Gastroesophageal sphincter (tissue), 3 donors: Measurements from ENCODE around the gene TSEN34.

Experiments
- CTCF ChIP-seq, 4 experiments: fragments of 200-600 bp in 2 of 4; fragments of 450-650 bp in 2 of 4; sonication (generic) in 1 of 4; IDR thresholded peaks; one replicate each; pipeline ENCODE4 v1.5.1; 2017 to 2019; ENCODE audit warnings: antibody characterized with exemption in 4 of 4, mild to moderate bottlenecking in 2 of 4, moderate library complexity in 2 of 4
- EP300 ChIP-seq: sonication (generic); formaldehyde crosslinking; IDR thresholded peaks from one replicate; pipeline ENCODE4 v1.6.1; 2017; ENCODE audit warnings: antibody characterized with exemption, mild to moderate bottlenecking
- POLR2A ChIP-seq, 2 donors: fragments of 450-650 bp; IDR thresholded peaks; one replicate each; pipeline ENCODE4 v1.6.1; 2017; ENCODE audit warnings: antibody characterized with exemption in 2 of 2, mild to moderate bottlenecking in 2 of 2, moderate library complexity in 1 of 2
- POLR2AphosphoS5 ChIP-seq: sonication (generic); formaldehyde crosslinking; IDR thresholded peaks from one replicate; pipeline ENCODE4 v1.6.1; 2017; ENCODE audit warnings: antibody characterized with exemption

GRCh38 chr19:54199401-54199800, 8.3 kb downstream of the TSEN34 start:
- TF ChIP-seq CTCF (IDR thresholded peaks at IDR 0.05) (no peak), POLR2AphosphoS5 (no peak), EP300 (no peak), POLR2A (IDR thresholded peaks at IDR 0.05) (no peak)
